ENCODE results near the gene SMG1.
"Not testable (repeated sequence)": the region's sequence is repeated elsewhere in the genome, so short reads cannot be mapped to it uniquely, and the experiment has no call there.

Gene SMG1

DNA sequence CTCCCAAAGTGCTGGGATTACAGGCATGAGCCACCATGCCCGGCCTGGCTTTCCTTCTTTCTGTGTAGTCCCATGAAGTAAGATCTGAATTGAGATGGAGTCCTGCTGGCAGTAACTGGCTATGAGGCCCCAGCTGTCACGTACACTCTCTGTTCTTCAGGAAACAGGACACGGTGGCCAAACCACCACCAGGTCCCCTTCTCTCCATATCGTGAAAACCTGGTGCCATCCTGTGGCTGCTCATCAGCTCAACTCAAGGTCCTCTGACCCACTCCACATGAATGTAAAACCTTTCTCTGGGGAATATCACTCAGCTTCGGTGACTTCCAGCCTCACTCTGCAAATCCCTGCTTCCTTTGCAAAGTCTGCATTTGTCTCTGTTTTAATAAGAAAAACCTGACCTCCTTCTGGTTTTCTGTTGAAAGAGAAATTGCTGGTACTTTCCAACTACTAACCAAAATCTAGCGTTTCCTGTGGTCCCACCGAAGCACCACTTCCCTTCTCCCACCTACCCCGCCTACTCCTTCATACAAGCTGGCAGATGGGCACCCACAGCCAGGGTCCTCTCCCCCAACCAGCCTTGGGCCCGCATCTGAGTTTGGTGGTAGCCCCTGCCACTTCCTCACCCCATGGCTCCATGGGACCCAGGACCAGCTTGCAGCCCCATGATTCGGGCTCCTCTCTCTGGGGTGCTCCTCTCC is 168.1 kb downstream of the SMG1 start:
- not testable (repeated sequence) for DNase-seq

DNA sequence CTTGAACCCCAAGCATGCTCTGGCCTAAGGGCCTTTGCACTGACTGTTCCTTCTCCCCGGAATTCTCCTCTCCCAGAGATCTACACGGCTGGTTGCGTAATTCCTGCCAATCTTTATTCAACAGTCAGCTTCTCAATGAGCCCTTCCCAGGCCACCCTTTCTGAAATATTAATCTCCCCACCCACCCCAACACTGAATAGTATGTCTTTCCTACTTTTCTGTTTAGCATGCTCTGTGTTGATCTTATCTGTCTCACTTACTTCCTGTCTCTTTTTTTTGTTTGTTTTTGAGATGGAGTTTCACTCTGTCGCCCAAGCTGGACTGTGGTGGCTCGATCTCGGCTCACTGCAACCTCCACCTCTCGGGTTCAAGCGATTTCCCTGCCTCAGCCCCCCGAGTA is 169.6 kb downstream of the SMG1 start:
- not testable (repeated sequence) for DNase-seq
